Measurements from ENCODE around the gene PRR4.

The PRR4 gene

GRCh38 chr12:10849425-10849878 is at the start of gene PRR4:
TSS of gene PRR4 (minus strand) at chr12:10849475. CDS start at chr12:10849437, 38 bp downstream.
- H3K36me3 ChIP-seq (ENCODE audit: control insufficient read depth, insufficient read depth, low read length) = no peaks in the 10 kb centered on the region
- H3K9ac ChIP-seq (ENCODE audit: low read depth, low read length) = no peak within 1 kb of the TSS
- no peaks in the 10 kb centered on the region for H3K27me3 ChIP-seq (ENCODE audit: control insufficient read depth, insufficient read depth, low read length)
- no peaks in the 10 kb centered on the region for H3K4me1 ChIP-seq (ENCODE audit: control insufficient read depth, insufficient read depth, low read length)
- H3K4me3 ChIP-seq (ENCODE audit: low read depth, low read length) = no peak within 1 kb of the TSS
- no peak within 1 kb of the TSS for H3K27ac ChIP-seq (ENCODE audit: low read depth, low read length)
- H3K9me3 ChIP-seq (ENCODE audit: control insufficient read depth, insufficient read depth, low read length) = no peaks in the 10 kb centered on the region

- H3K4me3 ChIP-seq (ENCODE audit: low read depth, low read length) = no peak overlapping the region
- no peaks in the 10 kb centered on the region for H3K36me3 ChIP-seq (ENCODE audit: control insufficient read depth, insufficient read depth, low read length)
- no peaks in the 10 kb centered on the region for H3K9me3 ChIP-seq (ENCODE audit: control insufficient read depth, insufficient read depth, low read length)
- H3K27me3 ChIP-seq (ENCODE audit: control insufficient read depth, insufficient read depth, low read length) = no peaks in the 10 kb centered on the region
- H3K27ac ChIP-seq (ENCODE audit: low read depth, low read length) = no peak overlapping the region
- no peak overlapping the region for H3K9ac ChIP-seq (ENCODE audit: low read depth, low read length)
- no peaks in the 10 kb centered on the region for H3K4me1 ChIP-seq (ENCODE audit: control insufficient read depth, insufficient read depth, low read length)
Measured at GRCh38 chr12:10896854-10897253, 47.6 kb upstream of the PRR4 start.

GRCh38 chr12:10891937-10892336 is 42.7 kb upstream of the PRR4 start:
- Histone ChIP-seq H3K9ac (ENCODE audit: low read depth, low read length) (no peak overlapping the region), H3K4me3 (ENCODE audit: low read depth, low read length) (no peak overlapping the region), H3K36me3 (ENCODE audit: control insufficient read depth, insufficient read depth, low read length) (no peaks in the 10 kb centered on the region)

GRCh38 chr12:10889226-10889625 is 40.0 kb upstream of the PRR4 start:
- Histone ChIP-seq H3K4me3 (ENCODE audit: low read depth, low read length) (no peak overlapping the region), H3K9ac (ENCODE audit: low read depth, low read length) (no peak overlapping the region), H3K36me3 (ENCODE audit: control insufficient read depth, insufficient read depth, low read length) (no peaks in the 10 kb centered on the region), H3K27ac (ENCODE audit: low read depth, low read length) (no peak overlapping the region), H3K4me1 (ENCODE audit: control insufficient read depth, insufficient read depth, low read length) (0 out of 2 replicates have a peak, but pooled peaks cover 4% of the 10 kb centered on the region), H3K27me3 (ENCODE audit: control insufficient read depth, insufficient read depth, low read length) (no peaks in the 10 kb centered on the region), H3K9me3 (ENCODE audit: control insufficient read depth, insufficient read depth, low read length) (no peaks in the 10 kb centered on the region)

More at GRCh38 chr12:10891937-10892336, 42.7 kb upstream of the PRR4 start:
- Histone ChIP-seq H3K27me3 (ENCODE audit: control insufficient read depth, insufficient read depth, low read length) (no peaks in the 10 kb centered on the region), H3K9me3 (ENCODE audit: control insufficient read depth, insufficient read depth, low read length) (no peaks in the 10 kb centered on the region), H3K27ac (ENCODE audit: low read depth, low read length) (no peak overlapping the region), H3K4me1 (ENCODE audit: control insufficient read depth, insufficient read depth, low read length) (0 out of 2 replicates have a peak, but pooled peaks cover 4% of the 10 kb centered on the region)

GRCh38 chr12:10884086-10884725 is 34.9 kb upstream of the PRR4 start, which contains the start of gene PRH1:
TSS of gene PRH1 (minus strand) at chr12:10884255. CDS start at chr12:10884217, 38 bp downstream.
- H3K27me3 ChIP-seq (ENCODE audit: control insufficient read depth, insufficient read depth, low read length) = no peaks in the 10 kb centered on the region
- no peaks in the 10 kb centered on the region for H3K4me1 ChIP-seq (ENCODE audit: control insufficient read depth, insufficient read depth, low read length)
- no peak within 1 kb of the TSS for H3K9ac ChIP-seq (ENCODE audit: low read depth, low read length)
- H3K4me3 ChIP-seq (ENCODE audit: low read depth, low read length) = no peak within 1 kb of the TSS
- H3K27ac ChIP-seq (ENCODE audit: low read depth, low read length) = no peak within 1 kb of the TSS
- no peaks in the 10 kb centered on the region for H3K9me3 ChIP-seq (ENCODE audit: control insufficient read depth, insufficient read depth, low read length)
- no peaks in the 10 kb centered on the region for H3K36me3 ChIP-seq (ENCODE audit: control insufficient read depth, insufficient read depth, low read length)

- Histone ChIP-seq H3K36me3 (ENCODE audit: control insufficient read depth, insufficient read depth, low read length) (no peaks in the 10 kb centered on the region; the same call in 1 of the 2 replicates), H3K4me1 (ENCODE audit: control insufficient read depth, insufficient read depth, low read length) (no peaks in the 10 kb centered on the region), H3K9me3 (ENCODE audit: control insufficient read depth, insufficient read depth, low read length) (no peaks in the 10 kb centered on the region), H3K27ac (ENCODE audit: low read depth, low read length) (no peak overlapping the region), H3K4me3 (ENCODE audit: low read depth, low read length) (no peak overlapping the region), H3K27me3 (ENCODE audit: control insufficient read depth, insufficient read depth, low read length) (no peaks in the 10 kb centered on the region), H3K9ac (ENCODE audit: low read depth, low read length) (no peak overlapping the region)
Measured at GRCh38 chr12:10873378-10873777, 24.1 kb upstream of the PRR4 start.

GRCh38 chr12:10867381-10867780 is 18.1 kb upstream of the PRR4 start:
- no peaks in the 10 kb centered on the region for H3K27me3 ChIP-seq (ENCODE audit: control insufficient read depth, insufficient read depth, low read length)
- no peak overlapping the region for H3K9ac ChIP-seq (ENCODE audit: low read depth, low read length)
- H3K4me1 ChIP-seq (ENCODE audit: control insufficient read depth, insufficient read depth, low read length) = no peaks in the 10 kb centered on the region
- H3K4me3 ChIP-seq (ENCODE audit: low read depth, low read length) = no peak overlapping the region
- no peaks in the 10 kb centered on the region for H3K9me3 ChIP-seq (ENCODE audit: control insufficient read depth, insufficient read depth, low read length)
- no peak overlapping the region for H3K27ac ChIP-seq (ENCODE audit: low read depth, low read length)
- no peaks in the 10 kb centered on the region for H3K36me3 ChIP-seq (ENCODE audit: control insufficient read depth, insufficient read depth, low read length)

- Histone ChIP-seq H3K27ac (ENCODE audit: low read depth, low read length) (no peak overlapping the region), H3K9me3 (ENCODE audit: control insufficient read depth, insufficient read depth, low read length) (0 out of 2 replicates have a peak, but pooled peaks cover 1% of the 10 kb centered on the region), H3K27me3 (ENCODE audit: control insufficient read depth, insufficient read depth, low read length) (no peaks in the 10 kb centered on the region), H3K4me3 (ENCODE audit: low read depth, low read length) (no peak overlapping the region), H3K9ac (ENCODE audit: low read depth, low read length) (no peak overlapping the region), H3K4me1 (ENCODE audit: control insufficient read depth, insufficient read depth, low read length) (no peaks in the 10 kb centered on the region), H3K36me3 (ENCODE audit: control insufficient read depth, insufficient read depth, low read length) (no peaks in the 10 kb centered on the region)
Measured at GRCh38 chr12:10863512-10864218, 14.4 kb upstream of the PRR4 start.

GRCh38 chr12:10861366-10861765 is 12.1 kb upstream of the PRR4 start:
- H3K9ac ChIP-seq (ENCODE audit: low read depth, low read length) = no peak overlapping the region
- no peaks in the 10 kb centered on the region for H3K36me3 ChIP-seq (ENCODE audit: control insufficient read depth, insufficient read depth, low read length)
- no peaks in the 10 kb centered on the region for H3K4me1 ChIP-seq (ENCODE audit: control insufficient read depth, insufficient read depth, low read length)
- no peaks in the 10 kb centered on the region for H3K27me3 ChIP-seq (ENCODE audit: control insufficient read depth, insufficient read depth, low read length)
- H3K9me3 ChIP-seq (ENCODE audit: control insufficient read depth, insufficient read depth, low read length) = peaks cover 14% of the 10 kb centered on the region
- H3K27ac ChIP-seq (ENCODE audit: low read depth, low read length) = no peak overlapping the region
- H3K4me3 ChIP-seq (ENCODE audit: low read depth, low read length) = no peak overlapping the region

GRCh38 chr12:10855807-10856206 is 6.5 kb upstream of the PRR4 start:
- Histone ChIP-seq H3K4me1 (ENCODE audit: control insufficient read depth, insufficient read depth, low read length) (no peaks in the 10 kb centered on the region), H3K9me3 (ENCODE audit: control insufficient read depth, insufficient read depth, low read length) (peaks cover 26% of the 10 kb centered on the region), H3K4me3 (ENCODE audit: low read depth, low read length) (no peak overlapping the region), H3K9ac (ENCODE audit: low read depth, low read length) (no peak overlapping the region), H3K36me3 (ENCODE audit: control insufficient read depth, insufficient read depth, low read length) (no peaks in the 10 kb centered on the region), H3K27me3 (ENCODE audit: control insufficient read depth, insufficient read depth, low read length) (no peaks in the 10 kb centered on the region), H3K27ac (ENCODE audit: low read depth, low read length) (no peak overlapping the region)

- no peak overlapping the region for H3K27ac ChIP-seq (ENCODE audit: low read depth, low read length)
- no peaks in the 10 kb centered on the region for H3K36me3 ChIP-seq (ENCODE audit: control insufficient read depth, insufficient read depth, low read length)
- no peaks in the 10 kb centered on the region for H3K27me3 ChIP-seq (ENCODE audit: control insufficient read depth, insufficient read depth, low read length)
- no peak overlapping the region for H3K9ac ChIP-seq (ENCODE audit: low read depth, low read length)
- no peaks in the 10 kb centered on the region for H3K4me1 ChIP-seq (ENCODE audit: control insufficient read depth, insufficient read depth, low read length)
- peaks cover 26% of the 10 kb centered on the region for H3K9me3 ChIP-seq (ENCODE audit: control insufficient read depth, insufficient read depth, low read length)
- H3K4me3 ChIP-seq (ENCODE audit: low read depth, low read length) = no peak overlapping the region
Measured at GRCh38 chr12:10853776-10854175, 4.5 kb upstream of the PRR4 start.
